Limb (tissue), 2 donors: ENCODE results near the gene SH3BP5L.

ENCODE experiments used
- DNase-seq, 2 donors: peaks; one replicate each; pipeline ENCODE4 v3.0.0-alpha.2; 2016; ENCODE audit errors: extremely low spot score in 2 of 2

SH3BP5L gene

DNA sequence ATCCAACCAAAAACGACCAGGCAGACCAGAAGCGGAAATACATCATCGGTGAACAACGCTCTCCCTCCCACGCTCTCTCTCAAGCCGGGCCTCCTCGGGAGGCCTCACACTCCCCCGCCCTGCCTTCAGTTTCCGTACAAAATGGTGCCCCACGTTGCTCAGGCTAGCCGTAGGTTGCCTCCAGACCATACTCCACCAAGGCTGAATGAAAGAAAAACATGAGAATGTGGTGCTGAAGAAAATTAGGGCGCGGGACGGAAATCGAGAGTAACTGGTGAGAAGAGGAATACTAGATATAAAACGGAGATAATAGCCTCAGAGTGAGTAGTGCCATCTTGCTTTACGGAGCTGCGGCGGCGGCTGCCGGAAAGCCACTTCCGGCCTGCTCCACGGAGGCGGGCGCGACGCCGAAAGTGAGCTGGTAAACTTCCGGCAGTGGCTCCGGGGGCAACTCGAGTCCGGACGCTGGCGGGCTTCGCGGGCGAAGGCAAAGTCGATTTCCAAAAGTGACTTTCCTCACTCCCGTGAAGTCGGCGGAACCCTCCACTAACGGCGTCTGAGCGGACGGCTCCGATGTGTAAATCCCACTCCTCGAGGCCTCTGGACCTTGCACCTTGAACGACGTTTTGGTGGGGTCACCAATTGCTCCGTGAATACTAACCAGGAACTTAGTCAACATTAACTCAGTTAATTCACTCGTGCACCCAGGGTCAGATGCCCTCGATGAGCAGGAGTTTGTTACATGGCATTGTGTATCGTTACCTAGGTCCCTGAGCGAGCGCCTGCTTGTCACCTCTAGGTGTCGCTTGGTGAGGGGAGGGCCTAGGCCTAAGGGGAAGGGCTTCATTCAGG is at the start of gene SH3BP5L:
SH3BP5L (minus strand) TSS at position 7 of the 852 bp plus-strand sequence. CDS start 980 bp downstream, outside the sequence.
- peak; percentile 94 to 97 for DNase-seq

DNA sequence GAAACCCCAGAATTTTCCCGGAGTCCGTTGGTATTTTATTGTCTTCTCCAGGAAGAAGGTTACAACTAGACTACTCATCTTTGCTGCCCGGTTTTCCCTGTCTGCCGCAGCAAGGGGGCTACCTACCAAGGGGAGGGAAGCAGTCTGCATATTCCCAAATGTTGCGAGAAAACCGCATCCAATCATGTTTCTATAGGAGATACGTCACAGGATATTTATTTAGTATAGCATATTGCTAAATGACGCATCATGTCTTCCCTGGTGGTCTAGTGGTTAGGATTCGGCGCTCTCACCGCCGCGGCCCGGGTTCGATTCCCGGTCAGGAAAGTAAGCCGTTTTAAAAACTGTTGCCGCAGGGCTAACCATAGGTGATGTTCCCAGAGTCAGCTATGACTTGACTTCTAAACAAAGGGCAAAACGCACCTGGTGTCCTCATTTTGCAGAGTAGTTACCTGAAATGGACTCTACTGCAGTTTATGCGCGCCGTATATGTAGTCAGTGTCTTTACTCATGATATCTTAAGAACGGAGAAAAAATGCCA is 48.3 kb upstream of the SH3BP5L start:
- peak; percentile 92 to 95 for DNase-seq

GRCh38 chr1:248873409-248873992 is 47.8 kb upstream of the SH3BP5L start:
- DNase-seq, result peak; percentile 96 to 99

- DNase-seq, result peak; percentile 68 to 81
These were observed 47.2 kb upstream of the SH3BP5L start for GRCh38 chr1:248872752-248873408.

DNA sequence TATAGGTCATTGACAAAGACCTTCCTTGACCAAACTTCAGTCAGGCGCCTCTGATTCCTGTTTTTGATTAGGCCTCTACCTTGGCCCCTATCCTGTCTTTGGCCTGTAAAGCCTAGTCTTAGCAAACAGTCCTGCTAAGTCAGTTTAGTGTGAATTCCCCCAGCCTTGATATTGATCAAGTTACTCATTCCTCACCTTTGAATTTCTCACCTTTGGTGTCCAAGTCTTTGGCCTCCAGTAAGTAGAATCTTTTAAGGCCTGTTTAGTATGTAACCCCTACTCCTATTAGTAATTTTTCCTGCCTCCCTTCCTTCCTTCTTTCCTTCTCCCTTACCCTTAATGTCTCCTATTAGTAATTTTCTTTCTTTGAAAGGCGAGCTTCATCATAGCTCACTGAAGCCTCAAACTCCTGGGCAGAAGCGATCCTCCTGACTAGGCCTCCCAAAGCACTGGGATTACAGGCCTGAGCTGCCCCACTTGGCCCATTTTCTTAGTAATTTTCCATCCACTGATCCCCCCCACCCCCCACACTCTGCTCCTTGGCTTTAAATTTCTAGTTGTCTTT is 46.2 kb upstream of the SH3BP5L start:
- no peak for DNase-seq

GRCh38 chr1:248862998-248863881 is 37.5 kb upstream of the SH3BP5L start:
- peak; percentile 78 to 87 for DNase-seq

DNA sequence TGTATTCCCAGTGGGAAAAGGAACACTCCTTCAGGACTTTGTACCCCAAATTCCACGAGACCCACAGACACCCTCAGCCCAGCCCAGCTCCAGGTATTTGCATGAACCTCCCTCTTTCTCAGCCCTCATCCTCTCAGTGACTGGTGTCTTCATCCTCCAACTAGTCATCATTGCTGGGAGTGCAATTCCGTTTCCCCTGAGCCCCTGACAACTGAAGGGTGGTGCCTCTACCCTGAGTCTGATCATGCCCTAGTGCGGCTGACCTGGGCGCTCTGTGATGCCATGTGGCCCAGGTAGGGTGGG is 36.9 kb upstream of the SH3BP5L start:
- DNase-seq, result no peak

DNA sequence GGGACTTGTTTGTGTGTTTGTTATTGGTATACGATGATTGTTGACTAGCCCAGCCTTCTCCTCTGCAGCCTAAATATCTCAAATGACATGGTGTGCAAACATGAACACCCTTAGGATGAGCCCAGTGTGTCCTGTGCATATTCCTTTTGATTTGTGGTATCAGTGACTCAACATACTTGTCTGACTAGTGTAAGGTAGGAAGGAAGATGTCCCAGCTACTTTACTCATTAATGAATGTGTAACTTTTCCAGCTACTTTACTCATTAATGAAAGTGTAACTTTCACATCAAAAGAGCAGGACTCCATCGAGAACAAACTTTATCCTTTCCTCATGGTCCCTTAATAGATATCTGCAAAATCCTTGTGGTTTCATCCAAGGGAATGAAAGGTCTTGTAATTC is 35.9 kb upstream of the SH3BP5L start:
- no peak for DNase-seq

- no peak for DNase-seq
These were observed 34.3 kb upstream of the SH3BP5L start for GRCh38 chr1:248860007-248860406.

- DNase-seq, result peak; percentile 96 to 97
These were observed 33.5 kb upstream of the SH3BP5L start, which contains the start of gene ZNF692 for GRCh38 chr1:248858891-248859889. Gene ZNF692 (minus strand): TSS chr1:248859085. CDS start chr1:248858309, 776 bp downstream.

GRCh38 chr1:248858096-248858890 is 32.6 kb upstream of the SH3BP5L start:
- DNase-seq, result peak; percentile 70 to 78

GRCh38 chr1:248857749-248858095 is 32.0 kb upstream of the SH3BP5L start:
- DNase-seq, result no peak

DNA sequence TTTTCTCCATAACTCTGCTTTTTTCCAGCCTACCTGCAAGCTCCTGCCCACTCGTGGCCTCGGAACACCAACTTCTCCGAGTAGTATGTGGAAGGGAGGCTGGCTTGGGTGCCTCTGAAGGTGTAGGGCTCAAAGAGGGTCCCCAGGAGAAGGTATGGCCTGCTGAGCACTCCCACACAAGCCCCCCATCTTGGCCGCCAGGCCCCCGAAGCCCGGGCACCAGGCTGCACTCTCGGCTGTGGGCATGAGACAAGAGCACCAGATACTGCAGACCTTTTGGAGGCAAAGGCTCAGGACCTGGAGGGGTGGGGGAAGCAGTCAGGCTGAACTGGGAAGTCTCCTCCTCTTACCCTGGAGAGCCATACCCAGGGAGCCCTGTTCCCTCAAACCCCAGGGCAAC is 31.5 kb upstream of the SH3BP5L start:
- DNase-seq, result no peak

- no peak for DNase-seq
These were observed 30.5 kb upstream of the SH3BP5L start for GRCh38 chr1:248856176-248856575.

DNA sequence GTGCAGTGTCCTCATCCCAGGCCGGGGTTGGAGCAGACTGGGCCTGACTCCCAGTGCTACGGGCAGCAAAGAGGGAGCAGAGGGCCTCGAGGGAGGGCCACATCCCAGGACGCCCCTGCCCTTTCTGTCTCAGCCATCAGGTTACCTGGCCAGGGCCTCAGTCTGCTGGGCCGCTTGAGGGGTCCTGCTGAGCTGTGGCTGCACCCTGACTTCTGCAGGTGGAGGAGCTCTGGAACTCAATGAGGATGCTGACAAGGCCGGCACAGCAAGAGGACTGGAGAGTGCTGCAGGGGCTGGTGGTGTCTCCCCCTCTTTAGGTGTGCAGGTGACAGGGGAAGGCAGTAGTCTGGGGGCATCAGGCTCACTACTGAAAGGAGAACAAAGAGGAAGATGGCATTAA is 29.9 kb upstream of the SH3BP5L start:
- no peak for DNase-seq

DNA sequence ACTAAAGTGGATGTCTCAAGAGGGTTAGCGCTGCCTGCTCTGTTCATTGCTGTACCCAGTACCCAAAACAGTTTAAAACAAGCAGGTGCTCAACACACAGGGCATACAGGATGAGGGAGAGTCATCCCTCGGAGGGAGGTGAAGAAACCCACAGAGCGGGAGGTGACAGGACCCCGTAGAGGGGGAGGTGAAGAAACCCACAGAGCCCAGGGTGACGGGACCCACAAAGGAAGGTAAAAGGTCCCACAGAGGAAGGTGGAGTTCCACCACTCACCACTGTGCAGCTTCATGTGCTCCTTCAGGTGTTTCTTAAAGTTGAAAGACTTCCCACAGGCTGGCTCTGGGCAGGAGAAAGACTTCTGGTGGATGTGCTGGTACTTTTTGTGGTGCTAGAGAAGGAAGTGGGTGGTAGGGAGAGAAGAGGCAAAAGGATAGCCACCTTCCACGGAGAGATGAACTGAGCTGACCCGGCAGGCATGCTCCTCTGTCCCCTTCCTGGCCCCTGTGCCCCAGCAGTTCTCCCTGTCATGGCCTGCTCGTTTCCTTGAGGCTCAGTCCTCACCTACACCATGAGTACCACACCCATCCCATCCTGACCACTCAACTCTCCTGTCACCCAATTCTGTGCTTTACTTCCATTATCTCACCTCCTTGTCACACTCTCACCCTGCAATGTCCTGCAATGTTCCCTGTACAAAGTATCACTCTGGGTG is 28.1 kb upstream of the SH3BP5L start:
- peak in 1 of 2 donors; percentile 16 for DNase-seq

GRCh38 chr1:248852481-248853405 is 27.0 kb upstream of the SH3BP5L start:
- DNase-seq, result peak in 1 of 2 donors; percentile 23
